ENCODE data around the gene TSPAN33. TPM values are rescaled to one million over a fixed set of nuclear protein-coding genes. Genes with fewer than 3 reads are reported as not detected.

The TSPAN33 gene
- total RNA-seq, 1 donor from 2014 or later, result 22.2 TPM

DNA sequence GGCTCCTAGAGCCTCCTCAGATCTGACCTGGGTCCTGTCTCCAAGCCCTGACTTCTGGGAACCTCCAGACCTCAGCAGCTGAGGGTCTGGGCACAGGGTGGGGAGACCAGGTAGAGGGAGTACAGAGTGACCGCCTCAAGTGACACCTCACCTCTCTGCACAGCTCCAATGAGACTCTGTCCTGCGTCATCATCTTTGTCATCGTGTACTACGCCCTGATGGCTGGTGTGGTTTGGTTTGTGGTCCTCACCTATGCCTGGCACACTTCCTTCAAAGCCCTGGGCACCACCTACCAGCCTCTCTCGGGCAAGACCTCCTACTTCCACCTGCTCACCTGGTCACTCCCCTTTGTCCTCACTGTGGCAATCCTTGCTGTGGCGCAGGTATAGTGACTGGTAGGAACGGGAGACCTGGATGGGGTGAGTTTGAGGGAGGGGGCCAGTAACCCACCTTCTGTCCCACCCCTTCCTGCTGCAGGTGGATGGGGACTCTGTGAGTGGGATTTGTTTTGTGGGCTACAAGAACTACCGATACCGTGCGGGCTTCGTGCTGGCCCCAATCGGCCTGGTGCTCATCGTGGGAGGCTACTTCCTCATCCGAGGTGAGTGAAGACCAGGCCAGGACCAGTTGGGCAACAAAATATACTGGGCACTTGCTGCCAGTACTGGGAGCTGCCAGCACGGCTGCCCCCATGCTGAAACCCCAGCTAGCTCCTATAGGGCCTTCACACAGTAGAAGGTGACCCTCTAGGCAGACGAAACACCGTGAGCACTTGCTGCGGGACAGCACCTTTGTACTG, 61.7 kb downstream of the TSPAN33 start:
- Mint-ChIP-seq H3K4me1 (ENCODE audit: low read depth) (no peaks in the 10 kb centered on the region), H3K36me3 (ENCODE audit: insufficient read depth) (peaks cover 16% of the 10 kb centered on the region), H3K27ac (no peak overlapping the region), H3K27me3 (no peaks in the 10 kb centered on the region), H3K9me3 (ENCODE audit: low read depth) (no peaks in the 10 kb centered on the region), H3K4me3 (ENCODE audit: low read depth) (no peak overlapping the region)
- TF ChIP-seq, protein P1, sequence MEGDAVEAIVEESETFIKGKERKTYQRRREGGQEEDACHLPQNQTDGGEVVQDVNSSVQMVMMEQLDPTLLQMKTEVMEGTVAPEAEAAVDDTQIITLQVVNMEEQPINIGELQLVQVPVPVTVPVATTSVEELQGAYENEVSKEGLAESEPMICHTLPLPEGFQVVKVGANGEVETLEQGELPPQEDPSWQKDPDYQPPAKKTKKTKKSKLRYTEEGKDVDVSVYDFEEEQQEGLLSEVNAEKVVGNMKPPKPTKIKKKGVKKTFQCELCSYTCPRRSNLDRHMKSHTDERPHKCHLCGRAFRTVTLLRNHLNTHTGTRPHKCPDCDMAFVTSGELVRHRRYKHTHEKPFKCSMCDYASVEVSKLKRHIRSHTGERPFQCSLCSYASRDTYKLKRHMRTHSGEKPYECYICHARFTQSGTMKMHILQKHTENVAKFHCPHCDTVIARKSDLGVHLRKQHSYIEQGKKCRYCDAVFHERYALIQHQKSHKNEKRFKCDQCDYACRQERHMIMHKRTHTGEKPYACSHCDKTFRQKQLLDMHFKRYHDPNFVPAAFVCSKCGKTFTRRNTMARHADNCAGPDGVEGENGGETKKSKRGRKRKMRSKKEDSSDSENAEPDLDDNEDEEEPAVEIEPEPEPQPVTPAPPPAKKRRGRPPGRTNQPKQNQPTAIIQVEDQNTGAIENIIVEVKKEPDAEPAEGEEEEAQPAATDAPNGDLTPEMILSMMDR (IDR thresholded peaks at IDR 0.05; ENCODE audit: unreplicated experiment), result no peak
- no peak for DNase-seq (ENCODE audit: low spot score, unreplicated experiment)

DNA sequence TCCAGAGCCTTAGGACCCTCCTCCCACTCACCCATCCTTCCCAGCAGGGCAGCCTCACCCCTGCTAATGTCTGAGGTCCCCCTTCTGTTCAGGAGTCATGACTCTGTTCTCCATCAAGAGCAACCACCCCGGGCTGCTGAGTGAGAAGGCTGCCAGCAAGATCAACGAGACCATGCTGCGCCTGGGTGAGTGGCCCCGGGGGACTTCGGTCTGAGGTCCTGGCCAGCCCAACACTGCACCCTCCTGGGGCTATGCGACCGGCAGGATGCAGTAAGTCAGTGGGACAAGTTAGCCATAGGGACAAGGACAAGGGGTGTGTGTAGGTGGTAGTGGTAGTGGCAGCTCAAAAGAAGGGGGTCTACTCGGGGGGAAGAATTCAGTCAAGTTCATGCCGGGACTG, 64.2 kb downstream of the TSPAN33 start:
- Mint-ChIP-seq H3K36me3 (ENCODE audit: insufficient read depth) (peaks cover 21% of the 10 kb centered on the region), H3K27me3 (no peaks in the 10 kb centered on the region), H3K4me1 (ENCODE audit: low read depth) (no peaks in the 10 kb centered on the region), H3K9me3 (ENCODE audit: low read depth) (no peaks in the 10 kb centered on the region), H3K4me3 (ENCODE audit: low read depth) (no peak overlapping the region), H3K27ac (no peak overlapping the region)
- DNase-seq (ENCODE audit: low spot score, unreplicated experiment), result no peak
- TF ChIP-seq, protein P1 (IDR thresholded peaks at IDR 0.05; ENCODE audit: unreplicated experiment), result no peak

DNA sequence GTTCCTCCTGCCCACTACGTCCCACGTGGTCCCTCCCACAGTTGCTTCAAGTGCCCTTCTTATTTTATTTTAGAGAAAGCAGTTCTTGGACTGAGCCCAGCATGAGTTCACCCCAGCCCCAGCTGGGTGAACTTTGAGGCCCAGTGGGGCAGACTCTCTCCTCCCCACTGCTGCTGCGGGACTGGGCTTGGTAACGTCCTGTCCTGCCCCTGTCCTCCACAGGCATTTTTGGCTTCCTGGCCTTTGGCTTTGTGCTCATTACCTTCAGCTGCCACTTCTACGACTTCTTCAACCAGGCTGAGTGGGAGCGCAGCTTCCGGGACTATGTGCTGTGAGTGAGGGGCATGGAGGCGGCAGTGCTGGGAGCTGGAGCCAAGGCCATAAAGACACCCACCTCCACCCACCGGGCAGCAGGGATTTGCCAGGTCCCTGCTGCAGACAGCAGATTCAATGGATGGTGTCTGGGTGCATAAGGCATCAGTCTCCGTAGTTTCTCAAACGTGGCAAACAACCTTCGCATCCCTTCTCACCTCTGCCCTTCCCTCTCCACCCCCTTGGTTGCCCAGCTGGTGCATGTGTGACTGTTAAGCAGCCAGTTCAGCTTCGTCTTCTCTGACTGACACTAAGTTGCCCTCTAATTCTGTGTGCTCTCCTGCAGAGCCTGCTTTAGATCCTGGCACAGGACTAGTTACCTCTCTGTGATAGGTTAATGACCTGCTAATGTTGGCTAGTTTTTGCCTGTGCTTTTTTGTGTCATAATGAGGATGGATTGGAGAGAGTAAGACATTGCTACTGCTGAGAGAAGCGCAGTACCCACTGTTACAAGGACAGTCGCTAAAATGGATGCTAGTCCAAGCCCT, 64.8 kb downstream of the TSPAN33 start:
- H3K4me1 Mint-ChIP-seq (ENCODE audit: low read depth), result no peaks in the 10 kb centered on the region
- TF ChIP-seq, protein P1 (IDR thresholded peaks at IDR 0.05; ENCODE audit: unreplicated experiment), result no peak
- no peaks in the 10 kb centered on the region for H3K9me3 Mint-ChIP-seq (ENCODE audit: low read depth)
- H3K4me3 Mint-ChIP-seq (ENCODE audit: low read depth), result no peak overlapping the region
- no peaks in the 10 kb centered on the region for H3K27me3 Mint-ChIP-seq
- DNase-seq (ENCODE audit: low spot score, unreplicated experiment), result no peak
- peaks cover 26% of the 10 kb centered on the region for H3K36me3 Mint-ChIP-seq (ENCODE audit: insufficient read depth)
- no peak overlapping the region for H3K27ac Mint-ChIP-seq

DNA sequence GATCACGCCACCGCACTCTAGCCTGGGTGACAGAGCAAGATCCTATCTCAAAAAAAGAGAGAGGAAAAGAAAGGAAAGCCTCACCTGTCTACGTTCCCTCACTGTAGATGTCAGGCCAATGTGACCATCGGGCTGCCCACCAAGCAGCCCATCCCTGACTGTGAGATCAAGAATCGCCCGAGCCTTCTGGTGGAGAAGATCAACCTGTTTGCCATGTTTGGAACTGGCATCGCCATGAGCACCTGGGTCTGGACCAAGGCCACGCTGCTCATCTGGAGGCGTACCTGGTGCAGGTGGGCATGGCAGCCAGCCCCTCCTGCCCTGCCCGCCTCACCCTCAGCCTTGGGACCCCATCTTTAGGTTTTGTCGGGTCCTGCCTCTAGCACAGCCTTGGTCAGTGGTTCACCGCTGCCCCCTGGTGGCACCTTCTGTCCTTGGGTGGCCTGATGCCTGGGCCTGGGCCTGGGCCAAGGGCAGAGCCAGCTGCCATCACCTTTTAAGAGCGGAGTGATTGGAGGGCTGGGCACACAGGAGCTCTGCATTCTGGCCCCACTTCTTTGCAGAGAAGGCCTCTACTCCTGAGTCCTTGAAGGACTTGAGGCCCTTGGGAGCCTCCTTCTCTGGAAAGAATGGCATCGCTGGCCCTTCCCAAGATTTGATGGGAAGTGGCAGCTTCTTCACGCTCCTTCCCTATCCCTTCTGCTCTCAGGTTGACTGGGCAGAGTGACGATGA, 65.9 kb downstream of the TSPAN33 start:
- Mint-ChIP-seq H3K36me3 (ENCODE audit: insufficient read depth) (peaks cover 26% of the 10 kb centered on the region), H3K27me3 (no peaks in the 10 kb centered on the region), H3K9me3 (ENCODE audit: low read depth) (no peaks in the 10 kb centered on the region), H3K4me3 (ENCODE audit: low read depth) (no peak overlapping the region), H3K27ac (no peak overlapping the region), H3K4me1 (ENCODE audit: low read depth) (no peaks in the 10 kb centered on the region)
- peak; percentile 75 for DNase-seq (ENCODE audit: low spot score, unreplicated experiment)
- TF ChIP-seq, protein P1 (IDR thresholded peaks at IDR 0.05; ENCODE audit: unreplicated experiment), result peak; percentile 80

DNA sequence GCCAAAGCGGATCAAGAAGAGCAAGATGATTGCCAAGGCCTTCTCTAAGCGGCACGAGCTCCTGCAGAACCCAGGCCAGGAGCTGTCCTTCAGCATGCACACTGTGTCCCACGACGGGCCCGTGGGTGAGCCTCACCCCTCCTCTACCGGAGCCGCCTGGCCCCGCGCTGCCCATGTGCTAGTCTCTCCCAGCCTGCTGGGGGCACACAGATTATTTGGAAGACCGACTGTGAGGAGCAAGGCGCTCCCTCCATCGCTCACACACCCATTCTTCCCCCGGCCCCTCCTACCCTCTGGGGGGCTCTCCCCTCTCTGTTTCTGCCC, 66.4 kb downstream of the TSPAN33 start:
- Mint-ChIP-seq H3K9me3 (ENCODE audit: low read depth) (no peaks in the 10 kb centered on the region), H3K27me3 (no peaks in the 10 kb centered on the region), H3K4me1 (ENCODE audit: low read depth) (no peaks in the 10 kb centered on the region), H3K36me3 (ENCODE audit: insufficient read depth) (peaks cover 29% of the 10 kb centered on the region), H3K27ac (no peak overlapping the region), H3K4me3 (ENCODE audit: low read depth) (no peak overlapping the region)
- no peak for DNase-seq (ENCODE audit: low spot score, unreplicated experiment)
- TF ChIP-seq, protein P1 (IDR thresholded peaks at IDR 0.05; ENCODE audit: unreplicated experiment), result no peak
